Measurements from ENCODE around the gene NRL. TPM values are rescaled to one million over a fixed set of nuclear protein-coding genes. Genes with fewer than 3 reads are reported as not detected.

NRL gene
- total and polyA plus RNA-seq, 8 donors = 0.37 to 2.4 (median 1.4) TPM

GRCh38 chr14:24132976-24133375 lies 18.2 kb upstream of the NRL start:
- H3K9me3 ChIP-seq = no peaks in the 10 kb centered on the region
- peaks cover 0 to 6% (median under 1%) of the 10 kb centered on the region in 3 donors for H3K36me3 ChIP-seq
- 96 to 98% methylated on average over 2 of the region's 2 CpGs for WGBS, 2 donors
- H3K4me3 ChIP-seq = no peak overlapping the region
- no peak for FAIRE-seq
- DNase-seq = no peak
- peak overlapping the region in 2 of 4 donors; percentile 24 to 78 for H3K27ac ChIP-seq
- no peak for ATAC-seq
- intact Hi-C loops (cut with DNase I) = no loop called here
- peaks cover 27 to 31% (median 29%) of the 10 kb centered on the region in 3 donors for H3K4me1 ChIP-seq
- TF ChIP-seq CTCF (IDR thresholded peaks at IDR 0.05) = no peak
- H3K27me3 ChIP-seq = no peaks in the 10 kb centered on the region

GRCh38 chr14:24132061-24132685 lies 17.4 kb upstream of the NRL start:
- intact Hi-C loops (cut with DNase I) = no loop called here
- whole genome bisulfite sequencing, 2 donors = 24 to 29% methylated on average over 24 of the region's 24 CpGs
- ATAC-seq (peak; percentile 31 to 46 (median 36)), DNase-seq (peak; percentile 73 to 92 (median 82)), FAIRE-seq (no peak)
- Histone ChIP-seq H3K27ac (peak overlapping the region; percentile 76 to 87 (median 80)), H3K27me3 (no peaks in the 10 kb centered on the region), H3K4me3 (no peak overlapping the region), H3K4me1 (peaks cover 25 to 31% (median 27%) of the 10 kb centered on the region in 3 donors), H3K36me3 (no peaks in the 10 kb centered on the region), H3K9me3 (no peaks in the 10 kb centered on the region)
- TF ChIP-seq CTCF (IDR thresholded peaks at IDR 0.05) = no peak

GRCh38 chr14:24131549-24131966 lies 16.8 kb upstream of the NRL start:
- DNase-seq (peak in 2 of 6 donors; percentile 42 to 66), ATAC-seq (peak; percentile 1 to 11 (median 7)), FAIRE-seq (no peak)
- no peak for TF ChIP-seq CTCF (IDR thresholded peaks at IDR 0.05)
- Histone ChIP-seq H3K27ac (peak overlapping the region; percentile 76 to 87 (median 80)), H3K4me3 (no peak overlapping the region), H3K36me3 (no peaks in the 10 kb centered on the region), H3K27me3 (no peaks in the 10 kb centered on the region), H3K4me1 (peaks cover 19 to 31% (median 22%) of the 10 kb centered on the region in 3 donors), H3K9me3 (no peaks in the 10 kb centered on the region)
- intact Hi-C loops (cut with DNase I) = no loop called here
- WGBS, 2 donors = 38 to 40% methylated on average over 15 of the region's 15 CpGs

GRCh38 chr14:24130717-24131548 lies 16.2 kb upstream of the NRL start:
- Histone ChIP-seq H3K36me3 (no peaks in the 10 kb centered on the region), H3K9me3 (no peaks in the 10 kb centered on the region), H3K4me1 (peaks cover 19 to 31% (median 22%) of the 10 kb centered on the region in 3 donors), H3K27ac (peak overlapping the region; percentile 76 to 87 (median 80)), H3K4me3 (no peak overlapping the region), H3K27me3 (no peaks in the 10 kb centered on the region)
- peak; percentile 68 to 87 (median 83) for DNase-seq
- WGBS, 2 donors = 28 to 32% methylated on average over 7 of the region's 7 CpGs
- no peak for FAIRE-seq
- intact Hi-C loops (cut with DNase I) = no loop called here
- TF ChIP-seq CTCF (IDR thresholded peaks at IDR 0.05) = no peak
- ATAC-seq = peak; percentile 53 to 71 (median 64)

All from pancreas (tissue), 10 donors.